Measurements from ENCODE around the gene RPS27. TPM values are rescaled to one million over a fixed set of nuclear protein-coding genes. Genes with fewer than 3 reads are reported as not detected.
"Not testable (repeated sequence)": the region's sequence is repeated elsewhere in the genome, so short reads cannot be mapped to it uniquely, and the experiment has no call there.

The RPS27 gene
- total RNA-seq, 2 experiments from 2014 or later = 1,866 to 2,104 TPM

- Mint-ChIP-seq H3K36me3 (ENCODE audit: low read depth) (peaks cover 7% of the 10 kb centered on the region), H3K4me3 (peak within 1 kb of the TSS; percentile 74), H3K4me1 (ENCODE audit: low read depth) (peaks cover 36% of the 10 kb centered on the region), H3K27me3 (ENCODE audit: low read depth) (no peaks in the 10 kb centered on the region), H3K27ac (peak within 1 kb of the TSS; percentile 88), H3K9me3 (ENCODE audit: insufficient read depth) (no peaks in the 10 kb centered on the region)
- ATAC-seq (peak; percentile 12), DNase-seq (no peak)
- ChIA-PET CTCF (interaction anchor here (0.7 to 5.7 kb wide), 44 partner anchors 9 to 452 kb away, joined by 3 to 109 read pairs (median 6); partner anchors contain the start of genes CHTOP, CREB3L4, CRTC2 and DENND4B), POLR2A (interaction anchor here (0.7 to 3.1 kb wide), 15 partner anchors 9 to 327 kb away, joined by 3 to 21 read pairs (median 4); partner anchors contain the start of genes CREB3L4 and JTB)
These were observed 4.4 kb upstream of the RPS27 start, which contains the start of gene RAB13 for GRCh38 chr1:153985941-153986761. Gene RAB13, minus strand, starts transcription at chr1:153986339. Its CDS starts 103 bp downstream, at chr1:153986236.

- H3K36me3 Mint-ChIP-seq (ENCODE audit: low read depth) = peaks cover 20% of the 10 kb centered on the region
- H3K4me3 Mint-ChIP-seq = no peak overlapping the region
- H3K27ac Mint-ChIP-seq = peak overlapping the region; percentile 88
- CTCF ChIA-PET = interaction anchor here (0.7 to 5.7 kb wide), 35 partner anchors 11 to 453 kb away, joined by 3 to 109 read pairs (median 8); partner anchors contain the start of genes CHTOP, CREB3L4, CRTC2 and DENND4B
- POLR2A ChIA-PET = interaction anchor here (1.0 to 3.1 kb wide), 7 partner anchors 10 to 212 kb away, joined by 3 to 21 read pairs (median 8); partner anchors contain the start of genes CREB3L4 and JTB
- peaks cover 49% of the 10 kb centered on the region for H3K4me1 Mint-ChIP-seq (ENCODE audit: low read depth)
- H3K27me3 Mint-ChIP-seq (ENCODE audit: low read depth) = no peaks in the 10 kb centered on the region
- DNase-seq (no peak), ATAC-seq (no peak)
- H3K9me3 Mint-ChIP-seq (ENCODE audit: insufficient read depth) = no peaks in the 10 kb centered on the region
These were observed 2.9 kb upstream of the RPS27 start for GRCh38 chr1:153987621-153988020.

GRCh38 chr1:153991151-153991630 lies 629 bp downstream of the RPS27 start:
- Mint-ChIP-seq H3K4me3 (peak overlapping the region; percentile 93), H3K9me3 (ENCODE audit: insufficient read depth) (no peaks in the 10 kb centered on the region), H3K27ac (peak overlapping the region; percentile 98), H3K27me3 (ENCODE audit: low read depth) (no peaks in the 10 kb centered on the region), H3K4me1 (ENCODE audit: low read depth) (peaks cover 44% of the 10 kb centered on the region), H3K36me3 (ENCODE audit: low read depth) (peaks cover 44% of the 10 kb centered on the region)
- ChIA-PET CTCF (interaction anchor here (1.2 to 2.7 kb wide), 6 partner anchors 8 to 194 kb away, joined by 3 to 10 read pairs (median 4); partner anchors contain the start of genes CREB3L4 and JTB), POLR2A (interaction anchor here (0.9 to 2.8 kb wide), 23 partner anchors 9 to 480 kb away, joined by 3 to 49 read pairs (median 6); partner anchors contain the start of genes CREB3L4, CRTC2, DENND4B and ILF2)
- no peak for ATAC-seq
- DNase-seq = no peak

GRCh38 chr1:153991806-153992205 lies 1.2 kb downstream of the RPS27 start:
- ChIA-PET POLR2A (interaction anchor here (1.4 to 2.8 kb wide), 8 partner anchors 8 to 264 kb away, joined by 4 to 49 read pairs (median 14); partner anchors contain the start of genes CRTC2, DENND4B, INTS3 and JTB), CTCF (interaction anchor here (1.3 to 2.7 kb wide), 2 partner anchors 11 to 194 kb away, joined by 5 to 10 read pairs; no protein-coding TSS in a partner anchor)
- Mint-ChIP-seq H3K36me3 (ENCODE audit: low read depth) (peaks cover 44% of the 10 kb centered on the region), H3K4me3 (peak overlapping the region; percentile 93), H3K4me1 (ENCODE audit: low read depth) (peaks cover 39% of the 10 kb centered on the region), H3K27me3 (ENCODE audit: low read depth) (no peaks in the 10 kb centered on the region), H3K27ac (peak overlapping the region; percentile 98), H3K9me3 (ENCODE audit: insufficient read depth) (no peaks in the 10 kb centered on the region)
- DNase-seq (no peak), ATAC-seq (no peak)

- POLR2A ChIA-PET = interaction anchor here (0.6 to 1.4 kb wide), 3 partner anchors 18 to 278 kb away, joined by 3 to 5 read pairs (median 3); partner anchors contain the start of genes JTB and NUP210L
- H3K4me1 Mint-ChIP-seq (ENCODE audit: low read depth) = peaks cover 28% of the 10 kb centered on the region
- H3K27me3 Mint-ChIP-seq (ENCODE audit: low read depth) = no peaks in the 10 kb centered on the region
- no peak overlapping the region for H3K27ac Mint-ChIP-seq
- CTCF ChIA-PET = interaction anchor here (1.2 kb wide), 1 partner anchor 9 kb away, joined by 5 read pairs; the partner anchor contains the start of gene RAB13
- no peak for DNase-seq
- ATAC-seq = no peak
- no peaks in the 10 kb centered on the region for H3K9me3 Mint-ChIP-seq (ENCODE audit: insufficient read depth)
- peaks cover 44% of the 10 kb centered on the region for H3K36me3 Mint-ChIP-seq (ENCODE audit: low read depth)
- H3K4me3 Mint-ChIP-seq = no peak overlapping the region
These were observed 4.6 kb downstream of the RPS27 start for GRCh38 chr1:153995202-153995601.

GRCh38 chr1:153995640-153996039 lies 5.1 kb downstream of the RPS27 start:
- CTCF ChIA-PET = interaction anchor here (1.2 kb wide), 1 partner anchor 10 kb away, joined by 5 read pairs; the partner anchor contains the start of gene RAB13
- ATAC-seq (no peak), DNase-seq (no peak)
- Mint-ChIP-seq H3K27me3 (ENCODE audit: low read depth) (no peaks in the 10 kb centered on the region), H3K4me3 (no peak overlapping the region), H3K36me3 (ENCODE audit: low read depth) (peaks cover 43% of the 10 kb centered on the region), H3K27ac (no peak overlapping the region), H3K9me3 (ENCODE audit: insufficient read depth) (no peaks in the 10 kb centered on the region), H3K4me1 (ENCODE audit: low read depth) (peaks cover 26% of the 10 kb centered on the region)
- POLR2A ChIA-PET = interaction anchor here (1.3 kb wide), 1 partner anchor 159 kb away, joined by 3 read pairs; the partner anchor contains the start of gene NUP210L

GRCh38 chr1:153996882-153997281 lies 6.3 kb downstream of the RPS27 start:
- ATAC-seq; H3K4me3 Mint-ChIP-seq; CTCF ChIA-PET; DNase-seq; H3K27ac Mint-ChIP-seq; H3K27me3 Mint-ChIP-seq (ENCODE audit: low read depth); H3K9me3 Mint-ChIP-seq (ENCODE audit: insufficient read depth); POLR2A ChIA-PET: not testable (repeated sequence)
- H3K4me1 Mint-ChIP-seq (ENCODE audit: low read depth) = peaks cover 18% of the 10 kb centered on the region
- H3K36me3 Mint-ChIP-seq (ENCODE audit: low read depth) = peaks cover 31% of the 10 kb centered on the region

GRCh38 chr1:154000420-154000819 lies 9.9 kb downstream of the RPS27 start:
- ATAC-seq (no peak), DNase-seq (no peak)
- peaks cover 4% of the 10 kb centered on the region for H3K4me1 Mint-ChIP-seq (ENCODE audit: low read depth)
- CTCF ChIA-PET = no interaction called here
- H3K9me3 Mint-ChIP-seq (ENCODE audit: insufficient read depth) = no peaks in the 10 kb centered on the region
- peaks cover 6% of the 10 kb centered on the region for H3K36me3 Mint-ChIP-seq (ENCODE audit: low read depth)
- H3K27ac Mint-ChIP-seq = no peak overlapping the region
- POLR2A ChIA-PET = interaction anchor here (1.6 to 3.7 kb wide), 2 partner anchors 9 to 34 kb away, joined by 3 to 22 read pairs; partner anchors contain the start of gene RPS27
- H3K27me3 Mint-ChIP-seq (ENCODE audit: low read depth) = no peaks in the 10 kb centered on the region
- H3K4me3 Mint-ChIP-seq = no peak overlapping the region

GRCh38 chr1:154006136-154006535 lies 15.6 kb downstream of the RPS27 start:
- Mint-ChIP-seq H3K4me1 (ENCODE audit: low read depth) (no peaks in the 10 kb centered on the region), H3K4me3 (no peak overlapping the region), H3K27me3 (ENCODE audit: low read depth) (no peaks in the 10 kb centered on the region), H3K9me3 (ENCODE audit: insufficient read depth) (no peaks in the 10 kb centered on the region), H3K36me3 (ENCODE audit: low read depth) (no peaks in the 10 kb centered on the region), H3K27ac (no peak overlapping the region)
- ChIA-PET POLR2A (no interaction called here), CTCF (no interaction called here)
- no peak for ATAC-seq
- no peak for DNase-seq

GRCh38 chr1:154012129-154012528 lies 21.6 kb downstream of the RPS27 start:
- Mint-ChIP-seq H3K9me3 (ENCODE audit: insufficient read depth) (no peaks in the 10 kb centered on the region), H3K27ac (no peak overlapping the region), H3K27me3 (ENCODE audit: low read depth) (no peaks in the 10 kb centered on the region), H3K4me1 (ENCODE audit: low read depth) (no peaks in the 10 kb centered on the region), H3K36me3 (ENCODE audit: low read depth) (no peaks in the 10 kb centered on the region), H3K4me3 (no peak overlapping the region)
- POLR2A ChIA-PET = no interaction called here
- CTCF ChIA-PET = no interaction called here
- no peak for ATAC-seq
- DNase-seq = no peak

GRCh38 chr1:154012543-154012942 lies 22.0 kb downstream of the RPS27 start:
- H3K27me3 Mint-ChIP-seq (ENCODE audit: low read depth); H3K4me3 Mint-ChIP-seq; CTCF ChIA-PET; DNase-seq; H3K27ac Mint-ChIP-seq; H3K9me3 Mint-ChIP-seq (ENCODE audit: insufficient read depth); H3K4me1 Mint-ChIP-seq (ENCODE audit: low read depth); ATAC-seq; POLR2A ChIA-PET; H3K36me3 Mint-ChIP-seq (ENCODE audit: low read depth): not testable (repeated sequence)
